ENCODE measurements around the gene CCDC117. TPM values are rescaled to one million over a fixed set of nuclear protein-coding genes. Genes with fewer than 3 reads are reported as not detected.
A peak's percentile ranks its signal among the peaks of the same experiment; 100 is the strongest.
"Not testable (repeated sequence)": the region's sequence is repeated elsewhere in the genome, so short reads cannot be mapped to it uniquely, and the experiment has no call there.

The CCDC117 gene
- total RNA-seq, 3 donors from 2014 or later: 14.4 to 26.6 (median 17.1) TPM

- ATAC-seq (no peak), DNase-seq (no peak)
- Histone ChIP-seq H3K4me1 (ENCODE audit: low read depth) (peaks cover 18% of the 10 kb centered on the region), H3K36me3 (ENCODE audit: low read depth) (peaks cover 9% of the 10 kb centered on the region), H3K9me3 (no peaks in the 10 kb centered on the region), H3K4me3 (peak overlapping the region; percentile 87)
- no peak for TF ChIP-seq CTCF (IDR thresholded peaks at IDR 0.05)
- intact Hi-C loops (cut with DNase I, micrococcal nuclease): no loop called here
Measured at GRCh38 chr22:28742562-28742962, 29.9 kb upstream of the CCDC117 start.

- DNase-seq (no peak), ATAC-seq (no peak)
- H3K36me3 ChIP-seq (ENCODE audit: low read depth): peaks cover 9% of the 10 kb centered on the region
- H3K9me3 ChIP-seq: no peaks in the 10 kb centered on the region
- intact Hi-C loops (cut with DNase I, micrococcal nuclease): no loop called here
- H3K4me3 ChIP-seq: no peak overlapping the region
- H3K4me1 ChIP-seq (ENCODE audit: low read depth): peaks cover 11% of the 10 kb centered on the region
- no peak for TF ChIP-seq CTCF (IDR thresholded peaks at IDR 0.05)
Measured at GRCh38 chr22:28743852-28744251, 28.6 kb upstream of the CCDC117 start.

GRCh38 chr22:28750471-28750881 is 22.0 kb upstream of the CCDC117 start:
- H3K4me3 ChIP-seq: no peak overlapping the region
- no peaks in the 10 kb centered on the region for H3K36me3 ChIP-seq (ENCODE audit: low read depth)
- ATAC-seq: no peak
- no peak for DNase-seq
- intact Hi-C loops (cut with DNase I, micrococcal nuclease): no loop called here
- no peak for TF ChIP-seq CTCF (IDR thresholded peaks at IDR 0.05)
- H3K4me1 ChIP-seq (ENCODE audit: low read depth): no peaks in the 10 kb centered on the region
- no peaks in the 10 kb centered on the region for H3K9me3 ChIP-seq

GRCh38 chr22:28754512-28754911 is 18.0 kb upstream of the CCDC117 start:
- H3K4me3 ChIP-seq; H3K4me1 ChIP-seq (ENCODE audit: low read depth); ATAC-seq; DNase-seq; H3K9me3 ChIP-seq; H3K36me3 ChIP-seq (ENCODE audit: low read depth); intact Hi-C loops (cut with DNase I, micrococcal nuclease): not testable (repeated sequence)

- no peaks in the 10 kb centered on the region for H3K4me1 ChIP-seq (ENCODE audit: low read depth)
- H3K9me3 ChIP-seq: no peaks in the 10 kb centered on the region
- intact Hi-C loops (cut with DNase I, micrococcal nuclease): no loop called here
- TF ChIP-seq CTCF (IDR thresholded peaks at IDR 0.05): no peak
- DNase-seq (no peak), ATAC-seq (peak; percentile 38)
- no peaks in the 10 kb centered on the region for H3K36me3 ChIP-seq (ENCODE audit: low read depth)
- H3K4me3 ChIP-seq: no peak overlapping the region
Measured at GRCh38 chr22:28759861-28760560, 12.5 kb upstream of the CCDC117 start.

- no peak for TF ChIP-seq CTCF (IDR thresholded peaks at IDR 0.05)
Measured at GRCh38 chr22:28761449-28761755, 11.1 kb upstream of the CCDC117 start.

GRCh38 chr22:28762000-28762399 is 10.5 kb upstream of the CCDC117 start:
- H3K4me1 ChIP-seq (ENCODE audit: low read depth); DNase-seq; intact Hi-C loops (cut with DNase I, micrococcal nuclease); H3K4me3 ChIP-seq; H3K9me3 ChIP-seq; ATAC-seq; H3K36me3 ChIP-seq (ENCODE audit: low read depth): not testable (repeated sequence)

More at GRCh38 chr22:28761449-28761755, 11.1 kb upstream of the CCDC117 start:
- Histone ChIP-seq H3K4me3 (no peak overlapping the region), H3K4me1 (ENCODE audit: low read depth) (no peaks in the 10 kb centered on the region), H3K36me3 (ENCODE audit: low read depth) (no peaks in the 10 kb centered on the region), H3K9me3 (no peaks in the 10 kb centered on the region)
- ATAC-seq (no peak), DNase-seq (no peak)
- intact Hi-C loops (cut with DNase I, micrococcal nuclease): no loop called here
